HepG2 (cell line): ENCODE measurements around the gene TMEM170B. TPM values are rescaled to one million over a fixed set of nuclear protein-coding genes. Genes with fewer than 3 reads are reported as not detected.
A peak's percentile ranks its signal among the peaks of the same experiment; 100 is the strongest.

ENCODE experiments used
- BCL6 ChIP-seq: IDR thresholded peaks from 2 replicates; pipeline ENCODE4 v1.6.1; 2016; ENCODE audit warnings: missing genetic modification reagents, missing compliant biosample characterization
- ETV6 ChIP-seq: sonication (generic); formaldehyde crosslinking; conservative IDR thresholded peaks from 2 replicates; pipeline ENCODE4 v1.4.0; 2020; ENCODE audit warnings: missing genetic modification reagents
- IRX3 ChIP-seq: sonication (generic); formaldehyde crosslinking; IDR thresholded peaks from 2 replicates; pipeline ENCODE4 v1.8.1; 2023; ENCODE audit warnings: mild to moderate bottlenecking, low read depth, missing genetic modification reagents, borderline replicate concordance
- KDM4B ChIP-seq: sonication (generic); formaldehyde crosslinking; IDR thresholded peaks from 2 replicates; pipeline ENCODE4 v1.4.0; 2020; ENCODE audit warnings: missing genetic modification reagents
- KLF12 ChIP-seq: sonication (generic); formaldehyde crosslinking; IDR thresholded peaks from 2 replicates; pipeline ENCODE4 v1.4.0; 2020; ENCODE audit warnings: missing genetic modification reagents, borderline replicate concordance
- NCOA5 ChIP-seq: sonication (generic); formaldehyde crosslinking; IDR thresholded peaks from 2 replicates; pipeline ENCODE4 v1.4.0; 2020; ENCODE audit warnings: missing genetic modification reagents
- PITX1 ChIP-seq: sonication (generic); formaldehyde crosslinking; IDR thresholded peaks from 2 replicates; pipeline ENCODE4 v1.5.1; 2020; ENCODE audit warnings: mild to moderate bottlenecking, missing genetic modification reagents
- SP1 ChIP-seq, 2 experiments: fragments of 450-650 bp in 1 of 2; sonication (generic) in 1 of 2; formaldehyde crosslinking in 1 of 2; IDR thresholded peaks; 2 replicates each; pipeline versions ENCODE4 v1.4.0 to v1.6.1; 2016 to 2020; ENCODE audit warnings: missing genetic modification reagents in 1 of 2
- YY1 ChIP-seq: IDR thresholded peaks from 2 replicates; pipeline ENCODE4 v1.6.1; 2011; ENCODE audit warnings: low read length, low read depth, moderate library complexity, mild to moderate bottlenecking; ENCODE audit not compliant: insufficient read depth, insufficient replicate concordance
- ZNF205 ChIP-seq: IDR thresholded peaks from 2 replicates; pipeline ENCODE4 v1.6.1; 2018; ENCODE audit warnings: missing biosample characterization, missing genetic modification reagents
- ZNF235 ChIP-seq: sonication (generic); formaldehyde crosslinking; IDR thresholded peaks from 2 replicates; pipeline ENCODE4 v1.8.1; 2023; ENCODE audit warnings: mild to moderate bottlenecking, missing genetic modification reagents, borderline replicate concordance
- ZNF564 ChIP-seq: sonication (generic); formaldehyde crosslinking; IDR thresholded peaks from 2 replicates; pipeline ENCODE4 v1.8.1; 2023; ENCODE audit warnings: mild to moderate bottlenecking, missing genetic modification reagents
- ZNF605 ChIP-seq: sonication (generic); formaldehyde crosslinking; IDR thresholded peaks from 2 replicates; pipeline ENCODE4 v1.8.0; 2022; ENCODE audit warnings: mild to moderate bottlenecking, missing genetic modification reagents
- ZNF816 ChIP-seq: sonication (generic); formaldehyde crosslinking; IDR thresholded peaks from 2 replicates; pipeline ENCODE4 v1.8.0; 2022; ENCODE audit warnings: missing genetic modification reagents, mild to moderate bottlenecking, borderline replicate concordance
- ZNF879 ChIP-seq: sonication (generic); formaldehyde crosslinking; IDR thresholded peaks from 2 replicates; pipeline ENCODE4 v1.8.1; 2023; ENCODE audit warnings: missing genetic modification reagents
- ZSCAN22 ChIP-seq: sonication (generic); formaldehyde crosslinking; IDR thresholded peaks from 2 replicates; pipeline ENCODE4 v1.4.0; 2020; ENCODE audit warnings: mild to moderate bottlenecking, missing genetic modification reagents
- polyA plus RNA-seq, 8 experiments: library from polyadenylated mRNA; depleted of rRNA in 3 of 8; stranded (reverse) in 7 of 8; unstranded in 1 of 8; fragments of >200 nt; fragmentation: Illumina TruSeq in 4 of 8; extraction: Trizol in 4 of 8; gene quantifications; 2 replicates each; pipeline versions ENCODE4 v1.2.1 to v1.2.3, GENCODE V29; 2011 to 2016; ENCODE audit warnings: low read depth in 4 of 8, missing spikeins in 1 of 8, mixed read lengths in 1 of 8; ENCODE audit not compliant: insufficient read depth in 1 of 8
- total RNA-seq, 5 experiments: library from RNA; depleted of rRNA; stranded (reverse); fragments of >200 nt; fragmentation: Illumina TruSeq; extraction: Trizol; gene quantifications; 2 replicates each; pipeline ENCODE4 v1.2.3, GENCODE V29; 2016; ENCODE audit warnings: low read depth in 1 of 5
- TF ChIP-seq, protein P1 (sequence below), 2 experiments: sonication (generic) in 1 of 2; formaldehyde crosslinking in 1 of 2; IDR thresholded peaks; 2 replicates each; pipeline versions ENCODE4 v1.4.0 to v1.6.1; 2016 to 2020; ENCODE audit warnings: borderline replicate concordance in 1 of 2, low read depth in 1 of 2, mild to moderate bottlenecking in 1 of 2, missing genetic modification reagents in 1 of 2
- TF ChIP-seq, protein P2 (sequence below): sonication (generic); formaldehyde crosslinking; IDR thresholded peaks from 2 replicates; pipeline ENCODE4 v1.4.0; 2020; ENCODE audit warnings: missing genetic modification reagents; ENCODE audit errors: not compliant biosample characterization
- TF ChIP-seq, protein P3 (sequence below): sonication (generic); formaldehyde crosslinking; IDR thresholded peaks from 2 replicates; pipeline ENCODE4 v1.9.0; 2022; ENCODE audit warnings: low read depth, missing genetic modification reagents

TMEM170B gene
- total and polyA plus RNA-seq, 2 of the 13 experiments (the other 11 are each of a cell fraction or from before 2014, with no cell fraction given): 3.3 to 9.4 TPM

DNA sequence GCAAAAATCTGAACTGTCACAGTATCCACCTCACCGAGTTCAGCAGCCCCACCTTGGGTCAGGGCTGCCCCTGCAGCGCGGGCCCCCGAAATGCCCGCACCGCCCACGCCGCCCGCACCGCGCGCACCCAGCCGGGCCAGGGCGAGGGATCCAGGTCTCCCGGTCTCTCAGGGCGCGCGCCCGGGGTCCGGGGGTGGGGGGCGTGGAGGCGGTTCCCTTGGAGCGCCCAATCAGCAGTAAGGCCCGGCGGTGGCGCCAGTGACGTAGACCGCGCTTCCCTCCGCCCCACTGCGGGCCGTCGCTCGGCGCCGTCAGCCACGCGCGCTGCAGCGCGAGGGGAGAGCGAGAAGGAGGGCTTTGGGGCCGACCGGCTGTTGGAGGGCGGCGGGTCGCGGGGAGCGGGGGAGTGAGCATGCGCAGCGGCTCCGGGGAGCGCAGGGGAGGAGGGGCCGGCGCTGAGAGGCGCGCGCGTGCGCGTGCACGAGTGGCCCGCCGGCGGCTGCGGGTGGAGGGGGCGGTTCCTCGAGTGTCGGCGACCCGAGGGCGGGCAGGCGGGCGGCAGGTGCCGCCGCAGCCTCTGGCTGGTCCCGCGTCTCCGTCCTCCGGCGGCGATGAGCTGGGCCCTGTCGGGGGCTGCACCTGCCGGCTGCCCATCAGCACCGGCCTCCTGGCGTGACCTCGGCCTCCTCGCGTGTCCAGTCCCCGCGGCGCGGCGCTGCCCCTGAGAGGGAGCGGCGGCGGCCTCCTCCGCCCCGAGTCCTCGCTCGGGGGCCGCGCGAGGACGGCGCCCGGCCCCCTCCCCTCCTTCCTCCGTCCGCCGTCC lies at the start of gene TMEM170B (continued):
- TF ChIP-seq, protein P1, sequence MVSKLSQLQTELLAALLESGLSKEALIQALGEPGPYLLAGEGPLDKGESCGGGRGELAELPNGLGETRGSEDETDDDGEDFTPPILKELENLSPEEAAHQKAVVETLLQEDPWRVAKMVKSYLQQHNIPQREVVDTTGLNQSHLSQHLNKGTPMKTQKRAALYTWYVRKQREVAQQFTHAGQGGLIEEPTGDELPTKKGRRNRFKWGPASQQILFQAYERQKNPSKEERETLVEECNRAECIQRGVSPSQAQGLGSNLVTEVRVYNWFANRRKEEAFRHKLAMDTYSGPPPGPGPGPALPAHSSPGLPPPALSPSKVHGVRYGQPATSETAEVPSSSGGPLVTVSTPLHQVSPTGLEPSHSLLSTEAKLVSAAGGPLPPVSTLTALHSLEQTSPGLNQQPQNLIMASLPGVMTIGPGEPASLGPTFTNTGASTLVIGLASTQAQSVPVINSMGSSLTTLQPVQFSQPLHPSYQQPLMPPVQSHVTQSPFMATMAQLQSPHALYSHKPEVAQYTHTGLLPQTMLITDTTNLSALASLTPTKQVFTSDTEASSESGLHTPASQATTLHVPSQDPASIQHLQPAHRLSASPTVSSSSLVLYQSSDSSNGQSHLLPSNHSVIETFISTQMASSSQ (IDR thresholded peaks at IDR 0.05; ENCODE audit: low read depth): no peak
- TF ChIP-seq, protein P1 (CRISPR knock-in tag; IDR thresholded peaks at IDR 0.05; ENCODE audit: borderline replicate concordance): peak; percentile 59; the same call in 1 of the 2 replicates
- TF ChIP-seq PITX1 (CRISPR knock-in tag) (no peak; the same call in none of the 2 replicates), KDM4B (CRISPR knock-in tag) (no peak), ZNF879 (peak; percentile 82; the same call in 1 of the 2 replicates), ZNF205 (CRISPR knock-in tag) (no peak; the same call in 1 of the 2 replicates), ZNF605 (no peak; the same call in 1 of the 2 replicates), ZSCAN22 (CRISPR knock-in tag) (no peak; the same call in 1 of the 2 replicates), ETV6 (CRISPR knock-in tag) (no peak; the same call in 1 of the 2 replicates), IRX3 (CRISPR knock-in tag) (no peak), ZNF816 (CRISPR knock-in tag) (no peak; the same call in 1 of the 2 replicates), BCL6 (CRISPR knock-in tag) (peak; percentile 61), ZNF235 (CRISPR knock-in tag) (0 out of 2 replicates have a peak, but pooled peaks have one; percentile 72), NCOA5 (CRISPR knock-in tag) (no peak), KLF12 (peak; percentile 26; the same call in 1 of the 2 replicates), SP1 (IDR thresholded peaks at IDR 0.05) (no peak), SP1 (CRISPR knock-in tag; IDR thresholded peaks at IDR 0.05) (peak; percentile 83), YY1 (no peak), ZNF564 (CRISPR knock-in tag) (peak; percentile 47; the same call in 1 of the 2 replicates)
- TF ChIP-seq, protein P2, sequence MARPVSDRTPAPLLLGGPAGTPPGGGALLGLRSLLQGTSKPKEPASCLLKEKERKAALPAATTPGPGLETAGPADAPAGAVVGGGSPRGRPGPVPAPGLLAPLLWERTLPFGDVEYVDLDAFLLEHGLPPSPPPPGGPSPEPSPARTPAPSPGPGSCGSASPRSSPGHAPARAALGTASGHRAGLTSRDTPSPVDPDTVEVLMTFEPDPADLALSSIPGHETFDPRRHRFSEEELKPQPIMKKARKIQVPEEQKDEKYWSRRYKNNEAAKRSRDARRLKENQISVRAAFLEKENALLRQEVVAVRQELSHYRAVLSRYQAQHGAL (CRISPR knock-in tag): no peak
- TF ChIP-seq, protein P3, sequence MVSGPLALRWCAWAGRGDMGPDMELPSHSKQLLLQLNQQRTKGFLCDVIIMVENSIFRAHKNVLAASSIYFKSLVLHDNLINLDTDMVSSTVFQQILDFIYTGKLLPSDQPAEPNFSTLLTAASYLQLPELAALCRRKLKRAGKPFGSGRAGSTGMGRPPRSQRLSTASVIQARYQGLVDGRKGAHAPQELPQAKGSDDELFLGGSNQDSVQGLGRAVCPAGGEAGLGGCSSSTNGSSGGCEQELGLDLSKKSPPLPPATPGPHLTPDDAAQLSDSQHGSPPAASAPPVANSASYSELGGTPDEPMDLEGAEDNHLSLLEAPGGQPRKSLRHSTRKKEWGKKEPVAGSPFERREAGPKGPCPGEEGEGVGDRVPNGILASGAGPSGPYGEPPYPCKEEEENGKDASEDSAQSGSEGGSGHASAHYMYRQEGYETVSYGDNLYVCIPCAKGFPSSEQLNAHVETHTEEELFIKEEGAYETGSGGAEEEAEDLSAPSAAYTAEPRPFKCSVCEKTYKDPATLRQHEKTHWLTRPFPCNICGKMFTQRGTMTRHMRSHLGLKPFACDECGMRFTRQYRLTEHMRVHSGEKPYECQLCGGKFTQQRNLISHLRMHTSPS (CRISPR knock-in tag): 0 out of 2 replicates have a peak, but pooled peaks have one; percentile 43
